Fibroblast of skin of left quadriceps (primary cell): ENCODE data around the gene EIF2B2.

Experiments
- DNase-seq, 2 experiments: peaks; one replicate each; pipeline ENCODE4 v3.0.0-alpha.2; 2013; ENCODE audit warnings: low read depth in 2 of 2

The EIF2B2 gene

GRCh38 chr14:74973905-74974363 lies 28.8 kb upstream of the EIF2B2 start:
- DNase-seq, result no peak

GRCh38 chr14:74974364-74975058 lies 28.2 kb upstream of the EIF2B2 start:
- no peak for DNase-seq

DNA sequence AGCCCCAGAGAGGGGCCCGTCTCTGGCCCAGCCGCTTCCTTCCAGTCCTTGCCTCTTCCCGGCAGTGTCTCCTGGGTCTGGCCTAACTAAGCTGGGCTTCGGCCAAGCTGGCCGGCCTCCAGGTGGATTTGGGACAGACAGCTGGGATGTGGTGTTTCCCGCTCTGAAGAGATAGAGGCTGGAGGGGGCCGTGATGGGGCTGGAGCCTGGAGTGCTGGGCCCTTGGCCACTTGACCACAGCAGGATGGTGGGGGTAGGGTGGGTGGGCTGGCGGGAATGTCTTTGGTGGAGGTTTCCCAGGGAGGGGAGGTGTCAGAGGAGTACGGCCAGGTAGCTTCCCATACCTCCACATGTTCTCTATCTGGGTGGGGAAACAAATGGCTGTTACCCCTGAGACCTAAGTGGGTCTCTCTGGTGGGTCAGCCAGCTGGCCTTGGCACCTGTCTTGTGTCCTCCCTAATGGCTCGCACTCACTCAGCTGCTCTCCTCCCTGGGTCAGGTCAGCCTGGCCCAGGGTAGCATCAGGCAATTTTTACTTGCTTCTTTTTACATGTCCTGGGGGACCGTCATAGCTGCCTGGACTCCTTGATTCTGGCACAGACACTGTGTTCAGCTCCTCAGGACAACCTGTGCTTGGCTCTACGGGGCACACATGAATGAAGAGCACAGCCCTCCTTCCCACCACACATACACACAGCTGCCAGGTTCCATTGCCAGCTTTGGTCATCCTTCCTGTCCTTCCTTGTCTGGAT lies 27.5 kb upstream of the EIF2B2 start:
- no peak for DNase-seq

DNA sequence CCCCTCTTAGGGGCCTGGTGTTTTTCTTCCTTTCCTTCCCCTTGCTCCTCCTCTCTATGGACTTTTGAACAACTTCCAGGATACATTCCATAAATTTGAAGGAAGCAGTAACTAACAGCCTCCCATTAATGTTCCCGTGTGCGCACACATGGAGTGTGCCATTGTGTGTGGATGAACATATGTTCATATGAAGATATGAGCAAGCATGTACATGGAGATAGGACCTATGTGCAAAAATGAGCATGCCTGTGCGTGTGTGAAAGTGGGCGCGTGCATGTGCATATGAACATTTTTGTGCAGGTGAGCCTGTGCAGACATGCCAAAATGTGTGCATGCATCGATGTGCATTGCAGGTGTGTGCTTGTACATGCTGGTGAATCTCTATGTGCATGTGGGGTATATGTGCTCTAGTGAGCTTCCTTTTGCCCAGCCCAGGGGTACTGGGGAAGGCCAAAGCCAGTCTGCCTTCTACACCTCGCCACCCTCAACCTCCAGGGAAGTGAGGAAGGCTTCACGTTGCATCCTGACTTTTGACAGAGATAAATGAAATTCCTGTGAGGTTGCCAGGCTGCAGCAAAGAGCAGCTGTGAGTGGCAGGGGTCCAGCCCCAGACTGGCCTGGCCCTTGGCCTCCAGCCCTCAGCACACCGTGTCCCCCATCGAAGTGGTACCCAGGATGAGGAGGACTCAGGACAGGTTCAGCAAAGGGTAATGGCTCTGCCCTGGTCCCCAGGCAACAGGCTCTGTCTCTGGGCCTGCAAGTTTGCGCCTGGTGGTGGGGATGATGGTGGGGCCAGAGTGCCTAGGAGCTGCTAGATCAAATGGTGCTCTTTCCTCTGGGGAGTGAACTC lies 26.2 kb upstream of the EIF2B2 start:
- no peak for DNase-seq

- DNase-seq, result no peak
Measured at GRCh38 chr14:74977164-74977900, 25.4 kb upstream of the EIF2B2 start.

GRCh38 chr14:74977901-74978385 lies 24.8 kb upstream of the EIF2B2 start:
- DNase-seq, result no peak

GRCh38 chr14:74978416-74978947 lies 24.2 kb upstream of the EIF2B2 start:
- DNase-seq, result no peak

GRCh38 chr14:74979029-74979428 lies 23.7 kb upstream of the EIF2B2 start:
- no peak for DNase-seq

GRCh38 chr14:74979442-74980397 lies 23.0 kb upstream of the EIF2B2 start:
- no peak for DNase-seq

- no peak for DNase-seq
Measured at GRCh38 chr14:74980398-74980730, 22.4 kb upstream of the EIF2B2 start.

- no peak for DNase-seq
Measured at GRCh38 chr14:74980731-74981461, 21.8 kb upstream of the EIF2B2 start.

DNA sequence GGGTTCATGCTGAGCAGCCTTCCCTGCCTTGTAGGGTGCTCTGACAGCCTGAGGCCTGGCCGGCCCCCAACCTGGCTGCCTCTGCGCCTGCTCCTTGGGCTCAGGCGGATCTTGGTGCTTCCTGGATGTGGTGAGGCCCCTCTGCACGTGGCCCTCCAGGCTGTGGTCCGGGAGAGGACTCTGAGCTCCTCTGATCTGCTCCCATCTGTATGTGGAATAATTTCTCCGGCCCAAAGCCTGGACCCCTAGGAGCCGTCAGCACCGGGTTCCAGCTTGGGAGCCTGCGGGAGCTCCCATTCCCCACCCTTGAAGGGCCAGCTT lies 21.3 kb upstream of the EIF2B2 start:
- no peak for DNase-seq

DNA sequence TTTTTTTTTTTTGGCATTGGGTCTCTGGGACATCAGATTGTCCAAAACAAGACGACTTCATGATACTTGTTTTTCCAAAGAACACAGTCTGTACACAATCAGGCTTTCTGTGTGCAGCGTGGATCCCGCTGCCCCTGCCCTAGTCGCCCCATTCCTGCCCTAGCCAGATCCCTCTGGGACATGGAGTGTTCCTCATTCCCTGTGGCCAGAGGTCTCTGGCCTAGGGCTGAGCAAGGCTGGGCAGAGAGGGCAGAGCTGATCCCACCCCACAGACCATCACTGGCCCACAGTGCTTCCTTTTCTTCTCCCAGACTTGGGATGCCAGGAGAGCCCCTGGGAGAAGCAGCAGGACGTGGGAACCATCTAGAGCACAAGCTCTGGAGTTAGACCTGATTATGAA lies 20.9 kb upstream of the EIF2B2 start:
- DNase-seq, result no peak

DNA sequence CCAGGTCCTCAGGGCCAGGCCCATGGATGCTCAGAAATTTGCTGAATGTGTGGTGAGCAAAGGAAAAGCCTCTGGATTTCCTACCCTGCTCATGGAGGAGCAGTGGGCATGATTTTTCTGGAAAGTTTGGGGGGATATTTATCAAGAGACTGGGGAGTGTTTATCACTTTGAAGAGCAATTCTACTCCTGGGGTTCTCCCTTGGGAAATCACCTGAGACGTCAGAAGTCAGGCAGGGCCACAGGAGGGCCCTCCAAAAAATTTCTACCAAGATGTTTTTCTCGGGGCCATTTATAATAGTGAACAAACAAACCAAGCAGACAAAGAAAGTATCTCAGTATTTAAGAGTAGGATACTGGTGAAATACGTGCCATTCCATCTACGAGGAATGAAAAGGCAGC lies 20.1 kb upstream of the EIF2B2 start:
- DNase-seq, result no peak

DNA sequence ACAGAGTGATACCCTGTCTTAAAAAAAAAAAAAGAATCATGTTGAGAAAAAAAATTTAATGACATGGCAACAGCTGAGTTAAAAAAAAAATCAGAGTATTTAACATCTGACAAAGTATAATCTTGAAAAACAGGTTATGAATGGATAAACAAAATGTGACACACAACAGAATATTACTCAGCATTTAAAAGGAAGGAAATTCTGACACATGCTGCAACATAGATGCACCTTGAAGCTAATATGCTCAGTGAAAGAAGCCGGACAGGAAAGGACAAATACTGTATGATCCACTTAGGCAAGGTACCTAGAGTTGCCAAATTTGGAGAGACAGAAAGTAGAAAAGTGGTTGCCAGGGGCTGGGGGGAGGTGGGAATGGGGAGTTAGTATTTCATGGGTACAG lies 19.4 kb upstream of the EIF2B2 start:
- no peak for DNase-seq

DNA sequence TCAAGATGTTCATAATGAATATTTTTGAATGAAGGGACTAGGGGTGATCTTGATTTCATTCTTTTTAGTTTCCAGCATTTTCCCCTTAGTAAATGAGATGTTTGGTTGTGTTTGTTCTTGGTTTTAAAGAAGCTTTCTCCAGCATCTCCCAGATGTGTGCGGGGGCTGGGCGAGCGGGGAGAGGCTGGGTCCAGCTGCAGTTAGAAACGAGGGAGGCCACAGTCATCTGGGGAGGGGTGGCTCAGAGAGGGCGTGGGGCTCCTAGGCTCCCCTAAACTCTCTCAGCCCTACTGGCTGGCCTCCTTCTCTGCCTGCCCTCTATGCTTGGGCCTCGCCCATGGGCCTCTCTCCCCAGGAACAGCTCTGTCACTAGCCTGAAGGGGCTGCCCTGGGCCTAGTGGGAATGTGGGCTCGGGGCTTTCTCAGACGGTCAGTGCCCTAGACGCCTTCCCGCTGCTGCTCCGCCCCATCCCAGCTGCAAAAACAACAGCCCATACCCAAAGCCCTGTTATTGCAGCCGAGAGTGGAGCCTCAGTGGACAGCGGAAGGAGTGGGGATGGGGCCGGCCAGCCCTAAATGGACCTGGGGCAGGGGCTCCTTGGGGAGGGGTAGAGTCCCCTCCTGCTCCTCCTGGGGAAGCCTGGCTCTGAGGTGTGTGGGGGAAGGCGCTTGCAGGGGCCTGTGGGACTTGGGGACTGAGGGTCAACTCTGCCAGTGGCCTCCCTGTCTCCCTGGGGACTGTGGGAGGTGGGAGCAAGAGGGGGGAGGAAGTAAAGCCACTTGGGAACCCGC lies 18.3 kb upstream of the EIF2B2 start:
- no peak for DNase-seq

DNA sequence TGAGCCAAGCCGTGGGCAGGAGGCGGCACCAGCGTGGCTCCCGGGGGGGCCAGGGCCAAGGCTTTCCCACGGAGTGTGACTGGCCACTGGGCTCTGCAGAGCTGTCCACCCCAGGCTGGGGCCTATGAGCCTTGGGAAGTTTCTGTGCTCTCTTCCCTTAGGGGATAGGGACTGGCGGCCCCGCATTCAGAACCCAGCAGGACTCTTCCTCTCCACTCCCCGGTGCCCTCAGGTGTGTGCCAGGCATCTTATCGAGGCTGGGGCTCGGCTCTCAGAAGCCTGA lies 17.8 kb upstream of the EIF2B2 start:
- no peak for DNase-seq

GRCh38 chr14:74985806-74986205 lies 16.9 kb upstream of the EIF2B2 start:
- DNase-seq, result no peak

DNA sequence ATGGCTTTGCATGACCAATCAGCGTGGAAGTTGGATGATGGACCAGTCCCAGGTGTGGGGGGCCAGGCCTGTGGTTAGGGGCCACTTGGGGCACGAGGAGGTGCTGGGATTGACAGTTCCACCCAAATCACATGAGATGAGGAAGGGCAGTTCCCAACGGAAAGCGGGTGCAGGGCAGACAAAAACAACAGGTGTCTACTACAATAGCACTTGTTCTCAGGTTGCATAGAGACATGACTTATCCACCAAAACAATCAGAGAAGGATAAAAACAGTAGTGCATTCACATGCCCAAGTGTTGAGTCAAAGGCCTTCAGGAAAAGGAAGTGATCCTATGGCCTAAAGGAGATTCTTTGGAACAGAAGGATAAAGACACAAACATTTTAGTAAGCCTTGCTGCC lies 14.6 kb upstream of the EIF2B2 start:
- DNase-seq, result no peak
